Type B pancreatic cell (in vitro differentiated cells): ENCODE measurements around the gene CDK6. TPM values are rescaled to one million over a fixed set of nuclear protein-coding genes. Genes with fewer than 3 reads are reported as not detected.

Source experiments
- DNase-seq: peaks from one replicate; pipeline ENCODE4 v3.0.0; 2021; ENCODE audit warnings: mixed read lengths; ENCODE audit not compliant: unreplicated experiment; ENCODE audit errors: extremely low spot score
- H3K27ac Mint-ChIP-seq: 2 replicates; pipeline ENCODE4 v1.8.0; 2021; ENCODE audit warnings: mild to moderate bottlenecking, mixed read lengths
- H3K27me3 Mint-ChIP-seq: 2 replicates; pipeline ENCODE4 v1.8.0; 2021; ENCODE audit warnings: mixed read lengths
- H3K36me3 Mint-ChIP-seq: 2 replicates; pipeline ENCODE4 v1.8.0; 2021; ENCODE audit warnings: mixed read lengths
- H3K4me1 Mint-ChIP-seq: one replicate; pipeline ENCODE4 v1.8.0; 2021; ENCODE audit warnings: mixed read lengths; ENCODE audit not compliant: unreplicated experiment
- H3K4me3 Mint-ChIP-seq: 2 replicates; pipeline ENCODE4 v1.8.0; 2021; ENCODE audit warnings: mild to moderate bottlenecking, mixed read lengths
- H3K9me3 Mint-ChIP-seq: 2 replicates; pipeline ENCODE4 v1.8.0; 2021; ENCODE audit warnings: mixed read lengths
- CTCF ChIP-seq: fragments of 200-600 bp; sonication (generic); conservative IDR thresholded peaks from 2 replicates; pipeline ENCODE4 v1.5.0; 2021; ENCODE audit warnings: antibody characterized with exemption, mild to moderate bottlenecking
- total RNA-seq: library from RNA; stranded (reverse); gene quantifications from 2 replicates; pipeline ENCODE4 v1.2.1, GENCODE V29; 2021; ENCODE audit warnings: low replicate concordance

The CDK6 gene
- total RNA-seq, 1 donor from 2014 or later, result 68.5 TPM

DNA sequence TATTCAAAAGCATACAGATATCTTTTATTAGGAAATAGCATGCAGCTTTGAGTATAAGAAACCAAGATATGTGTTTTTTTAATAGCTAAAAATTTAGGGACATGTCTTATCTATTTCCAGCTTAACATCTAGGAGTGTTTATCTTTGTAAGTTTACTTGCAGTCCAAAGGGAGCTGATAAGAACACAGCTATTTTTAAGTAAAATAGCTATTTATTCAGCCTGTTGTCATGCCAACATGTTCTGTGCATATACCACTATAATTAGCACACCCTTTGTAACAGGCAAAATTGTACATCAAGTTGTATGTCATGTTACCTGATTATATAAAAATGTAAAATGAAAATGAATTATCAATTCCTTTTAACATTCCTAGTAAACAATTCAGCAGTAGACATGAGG is 275.8 kb downstream of the CDK6 start:
- H3K27ac Mint-ChIP-seq, result no peak overlapping the region
- DNase-seq, result no peak
- no peak overlapping the region for H3K4me3 Mint-ChIP-seq
- no peaks in the 10 kb centered on the region for H3K27me3 Mint-ChIP-seq
- H3K36me3 Mint-ChIP-seq, result peaks cover 14% of the 10 kb centered on the region
- TF ChIP-seq CTCF, result no peak
- no peaks in the 10 kb centered on the region for H3K4me1 Mint-ChIP-seq
- H3K9me3 Mint-ChIP-seq, result no peaks in the 10 kb centered on the region

DNA sequence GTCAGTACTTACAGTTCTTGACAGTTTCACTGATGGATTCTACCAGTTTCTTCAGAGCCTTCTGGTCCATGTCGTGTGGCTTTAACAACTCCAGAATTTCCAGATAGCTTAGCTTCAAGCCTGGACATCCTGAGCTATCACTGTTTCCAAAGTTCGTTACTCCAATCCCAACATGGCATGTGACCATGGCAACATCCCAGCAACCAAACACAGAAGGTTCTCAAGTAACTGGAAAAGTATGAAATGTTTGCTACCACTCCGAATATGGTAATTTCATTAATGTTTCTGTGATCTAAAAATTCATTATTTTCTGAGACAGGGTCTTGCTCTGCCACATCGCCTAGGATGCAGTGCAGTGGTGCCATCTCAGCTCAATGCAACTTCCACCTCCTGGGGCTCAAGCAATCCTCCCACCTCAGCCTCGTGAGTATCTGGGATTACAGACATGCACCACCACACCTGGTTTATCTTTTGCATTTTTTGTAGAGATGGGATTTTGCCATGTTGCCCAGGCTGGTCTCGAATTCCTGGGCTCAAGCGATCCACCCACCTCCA is 278.5 kb downstream of the CDK6 start:
- H3K4me3 Mint-ChIP-seq, result no peak overlapping the region

DNA sequence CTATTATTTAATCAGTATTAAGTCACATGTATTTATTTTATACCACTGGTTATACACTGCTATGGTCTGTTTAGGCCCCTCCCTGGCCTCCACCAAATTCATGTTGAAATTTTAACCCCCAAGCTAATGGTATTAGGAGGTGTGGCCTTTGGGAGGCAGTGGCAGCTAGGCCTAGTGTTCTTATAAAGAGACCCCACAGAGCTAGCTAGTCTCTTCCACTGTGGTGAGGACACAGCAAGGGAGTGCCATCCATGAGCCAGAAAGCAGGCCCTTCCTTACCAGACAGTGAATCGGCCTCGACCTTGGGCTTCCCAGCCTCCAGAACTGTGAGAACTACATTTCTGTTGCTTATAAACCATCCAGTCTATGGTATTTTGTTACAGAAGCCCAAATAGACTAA is 279.1 kb downstream of the CDK6 start:
- H3K36me3 Mint-ChIP-seq, result peaks cover 6% of the 10 kb centered on the region
- no peak for TF ChIP-seq CTCF
- H3K9me3 Mint-ChIP-seq, result no peaks in the 10 kb centered on the region

More for the DNA sequence above, 278.5 kb downstream of the CDK6 start:
- Mint-ChIP-seq H3K9me3 (no peaks in the 10 kb centered on the region), H3K36me3 (peaks cover 7% of the 10 kb centered on the region), H3K27ac (no peak overlapping the region), H3K27me3 (no peaks in the 10 kb centered on the region), H3K4me1 (no peaks in the 10 kb centered on the region)
- no peak for TF ChIP-seq CTCF
- no peak for DNase-seq

More for the DNA sequence above, 279.1 kb downstream of the CDK6 start:
- Mint-ChIP-seq H3K27me3 (no peaks in the 10 kb centered on the region), H3K4me3 (no peak overlapping the region), H3K27ac (no peak overlapping the region), H3K4me1 (no peaks in the 10 kb centered on the region)
- DNase-seq, result no peak

Other genes with a start within 250 kb of the CDK6 start
- 24.6 and 29.1 TPM in 2 replicates for gene FAM133B, start 246.2 kb downstream of the CDK6 start, total RNA-seq